SK-N-SH (cell line): Measurements from ENCODE around the gene NAGK. TPM values are rescaled to one million over a fixed set of nuclear protein-coding genes. Genes with fewer than 3 reads are reported as not detected.

Source experiments
- CTCF ChIA-PET: fragments of 300-600, 350-600 bp; formaldehyde crosslinking; extraction: SDS; loops from one replicate; lab custom pipeline; 2021; lab: Yijun Ruan, JAX
- POLR2A ChIA-PET: fragments of 350-600 bp; sonication (Branson Sonifier 250); formaldehyde crosslinking; extraction: SDS; loops from one replicate; lab custom pipeline; 2020; ENCODE audit warnings: antibody characterized with exemption, inconsistent platforms; lab: Yijun Ruan, JAX
- DNase-seq: peaks from one replicate; pipeline ENCODE4 v3.0.0; 2012
- H2AFZ ChIP-seq: fragments of 200-600 bp; sonication (generic); 2 replicates; pipeline ENCODE4 v1.8.1; 2016; ENCODE audit warnings: antibody characterized with exemption, mild to moderate bottlenecking, low read depth
- H3F3A ChIP-seq: fragments of 200-600 bp; sonication (generic); replicated peaks from 2 replicates; pipeline ENCODE3; 2016; ENCODE audit warnings: antibody characterized with exemption, mild to moderate bottlenecking; ENCODE audit not compliant: insufficient read depth
- H3K27ac ChIP-seq, 2 experiments: fragments of 200-500 bp in 1 of 2; fragments of 200-600 bp in 1 of 2; sonication (Bioruptor generic) in 1 of 2; sonication (generic), shearing (Covaris generic) in 1 of 2; 2 replicates each; pipeline versions ENCODE4 v1.5.1 to v1.6.1; 2014 to 2016; ENCODE audit warnings: low read depth in 2 of 2, inconsistent platforms in 1 of 2, low read length in 1 of 2, mild to moderate bottlenecking in 1 of 2, mixed read lengths in 1 of 2
- H3K27me3 ChIP-seq: fragments of 200-600 bp; sonication (generic), shearing (Covaris generic); 2 replicates; pipeline ENCODE4 v1.6.1; 2016; ENCODE audit warnings: mixed run types; ENCODE audit not compliant: insufficient read depth
- H3K36me3 ChIP-seq, 2 experiments: fragments of 200-500 bp in 1 of 2; fragments of 200-600 bp in 1 of 2; sonication (Bioruptor generic) in 1 of 2; sonication (generic) in 1 of 2; replicated peaks in 1 of 2; 2 replicates each; pipeline versions ENCODE3 to v1.5.1; 2014 to 2016; ENCODE audit warnings: low read length in 1 of 2, mild to moderate bottlenecking in 1 of 2; ENCODE audit not compliant: insufficient read depth in 2 of 2, control insufficient read depth in 1 of 2
- H3K4me1 ChIP-seq, 2 experiments: fragments of 200-500 bp in 1 of 2; fragments of 200-600 bp in 1 of 2; sonication (Bioruptor generic) in 1 of 2; sonication (generic), shearing (Covaris generic) in 1 of 2; 2 replicates each; pipeline versions ENCODE4 v1.5.1 to v1.6.1; 2014 to 2016; ENCODE audit warnings: low read depth in 1 of 2, low read length in 1 of 2, mixed run types in 1 of 2; ENCODE audit not compliant: insufficient read depth in 2 of 2, control insufficient read depth in 1 of 2
- H3K4me2 ChIP-seq: fragments of 200-600 bp; sonication (generic), shearing (Covaris generic); 2 replicates; pipeline ENCODE4 v1.6.1; 2017; ENCODE audit warnings: mixed run types
- H3K4me3 ChIP-seq, 2 experiments: fragments of 200-500 bp in 1 of 2; fragments of 200-600 bp in 1 of 2; sonication (Bioruptor generic) in 1 of 2; sonication (generic), shearing (Covaris generic) in 1 of 2; 2 replicates each; pipeline versions ENCODE4 v1.5.1 to v1.8.1; 2014 to 2016; ENCODE audit warnings: low read depth in 2 of 2, inconsistent platforms in 1 of 2, low read length in 1 of 2, mild to moderate bottlenecking in 1 of 2, mixed read lengths in 1 of 2, moderate library complexity in 1 of 2
- H3K79me2 ChIP-seq: fragments of 200-600 bp; sonication (generic); 2 replicates; pipeline ENCODE4 v1.8.1; 2017; ENCODE audit warnings: mild to moderate bottlenecking; ENCODE audit not compliant: insufficient read depth
- H3K9ac ChIP-seq: fragments of 200-600 bp; sonication (generic); 2 replicates; pipeline ENCODE4 v1.6.1; 2017; ENCODE audit warnings: mixed run types
- H3K9me2 ChIP-seq: fragments of 200-600 bp; sonication (generic); 2 replicates; pipeline ENCODE4 v1.6.1; 2017; ENCODE audit warnings: mixed run types
- H3K9me3 ChIP-seq: fragments of 200-600 bp; sonication (generic); 2 replicates; pipeline ENCODE4 v1.6.1; 2017; ENCODE audit warnings: mixed run types, mild to moderate bottlenecking, moderate library complexity
- H4K20me1 ChIP-seq: fragments of 200-600 bp; sonication (generic); 2 replicates; pipeline ENCODE4 v1.6.1; 2017; ENCODE audit warnings: mild to moderate bottlenecking, mixed run types; ENCODE audit not compliant: insufficient read depth
- CHD2 ChIP-seq: fragments of 150-350 bp; IDR thresholded peaks from 2 replicates; pipeline ENCODE4 v1.6.1; 2018; ENCODE audit warnings: low read length; ENCODE audit not compliant: partially characterized antibody
- EZH2phosphoT487 ChIP-seq: fragments of 200-600 bp; sonication (generic); IDR thresholded peaks from 2 replicates; pipeline ENCODE4 v1.6.1; 2017; ENCODE audit warnings: low read depth, mixed run types, mild to moderate bottlenecking, antibody characterized with exemption, moderate library complexity, borderline replicate concordance
- FOXM1 ChIP-seq: IDR thresholded peaks from 2 replicates; pipeline ENCODE4 v1.4.0; 2012; ENCODE audit warnings: low read depth, mild to moderate bottlenecking
- GABPA ChIP-seq: IDR thresholded peaks from 2 replicates; pipeline ENCODE4 v1.4.0; 2012; ENCODE audit warnings: low read depth, mild to moderate bottlenecking
- IRF3 ChIP-seq: fragments of 150-350 bp; IDR thresholded peaks from 2 replicates; pipeline ENCODE4 v1.6.1; 2016; ENCODE audit warnings: mild to moderate bottlenecking, low read depth, low read length
- NFIC ChIP-seq: IDR thresholded peaks from 2 replicates; pipeline ENCODE4 v1.4.0; 2012; ENCODE audit warnings: borderline replicate concordance
- PBX3 ChIP-seq: IDR thresholded peaks from 2 replicates; pipeline ENCODE4; 2012
- POLR2AphosphoS5 ChIP-seq: IDR thresholded peaks from 2 replicates; pipeline ENCODE4 v1.6.1; 2012; ENCODE audit warnings: low read depth, low read length
- SMC3 ChIP-seq: IDR thresholded peaks from 2 replicates; pipeline ENCODE4 v1.6.1; 2012; ENCODE audit warnings: low read depth, low read length, improper control_type of control experiment
- TAF1 ChIP-seq: IDR thresholded peaks from 2 replicates; pipeline ENCODE4 v1.6.1; 2012; ENCODE audit warnings: low read depth, mild to moderate bottlenecking, low read length, moderate library complexity, borderline replicate concordance
- TCF12 ChIP-seq: IDR thresholded peaks from 2 replicates; pipeline ENCODE4 v1.4.0; 2012
- TEAD4 ChIP-seq: IDR thresholded peaks from 2 replicates; pipeline ENCODE4 v1.4.0; 2012; ENCODE audit warnings: mild to moderate bottlenecking, borderline replicate concordance; ENCODE audit not compliant: insufficient read depth
- USF2 ChIP-seq: fragments of 150-350 bp; IDR thresholded peaks from 2 replicates; pipeline ENCODE4 v1.6.1; 2017; ENCODE audit warnings: antibody characterized with exemption, low read length, low read depth, borderline replicate concordance
- WGBS: methylation state at CpG from one replicate; pipeline ENCODE4 v1.1.6; 2017; ENCODE audit warnings: low lambda C conversion rate; 5-methylcytosine and 5-hydroxymethylcytosine counted together
- polyA plus RNA-seq, 3 experiments: library from polyadenylated mRNA; depleted of rRNA; stranded (reverse); fragments of >200 nt; gene quantifications; 2 replicates each; pipeline ENCODE4 v1.2.3, GENCODE V29; 2012
- TF ChIP-seq, protein P1 (sequence below): fragments of 200-600 bp; sonication (generic); IDR thresholded peaks from 2 replicates; pipeline ENCODE4 v1.6.1; 2017; ENCODE audit warnings: antibody characterized with exemption, mild to moderate bottlenecking, moderate library complexity

The NAGK gene
- polyA plus RNA-seq, 1 of the 3 experiments (the other 2 are of a cell fraction), result 83.6 TPM

DNA sequence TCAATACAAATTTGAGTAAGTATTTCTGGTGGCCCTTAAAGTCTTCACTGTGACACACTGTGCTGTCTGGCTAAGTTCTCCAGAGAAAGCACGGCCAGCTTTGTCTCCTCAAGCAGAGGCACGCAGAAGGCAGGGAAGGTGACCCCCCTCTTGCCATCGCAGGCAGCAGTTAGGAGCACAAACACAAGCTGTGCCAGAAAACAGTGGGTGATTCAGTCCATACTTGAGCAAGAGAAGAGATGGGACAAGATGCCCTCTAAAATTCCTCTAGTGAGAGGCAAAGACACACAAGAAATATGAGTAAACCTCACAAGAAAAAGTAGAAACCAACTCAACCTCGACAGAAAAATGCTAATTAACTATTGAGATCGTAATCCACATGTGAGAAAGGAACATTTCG is 51.7 kb downstream of the NAGK start:
- H3K9ac ChIP-seq, result no peak overlapping the region
- H3K9me2 ChIP-seq, result no peaks in the 10 kb centered on the region
- 76% methylated on average over 6 of the region's 6 CpGs for WGBS
- ChIA-PET CTCF (interaction anchor here (0.9 kb wide), 1 partner anchor 19 kb away, joined by 5 read pairs; no protein-coding TSS in a partner anchor), POLR2A (interaction anchor here (0.6 kb wide), 1 partner anchor 20 kb away, joined by 3 read pairs; no protein-coding TSS in a partner anchor)
- H3K4me3 ChIP-seq, result no peak overlapping the region
- no peaks in the 10 kb centered on the region for H3K9me3 ChIP-seq
- H3K4me2 ChIP-seq, result no peak overlapping the region
- H4K20me1 ChIP-seq, result no peaks in the 10 kb centered on the region
- no peaks in the 10 kb centered on the region for H3F3A ChIP-seq
- H3K27ac ChIP-seq, result no peak overlapping the region
- H3K79me2 ChIP-seq, result peaks cover under 1% of the 10 kb centered on the region
- H3K36me3 ChIP-seq, result peaks cover 10% of the 10 kb centered on the region in 2 experiments
- DNase-seq, result no peak
- TF ChIP-seq GABPA, result no peak
- TF ChIP-seq SMC3, result no peak
- no peak for TF ChIP-seq NFIC
- no peak for TF ChIP-seq FOXM1
- TF ChIP-seq POLR2AphosphoS5, result no peak
- TF ChIP-seq USF2, result no peak
- TF ChIP-seq TEAD4, result no peak
- no peak for TF ChIP-seq CHD2
- no peak for TF ChIP-seq PBX3
- no peak for TF ChIP-seq IRF3
- TF ChIP-seq TCF12, result no peak
- TF ChIP-seq, protein P1, sequence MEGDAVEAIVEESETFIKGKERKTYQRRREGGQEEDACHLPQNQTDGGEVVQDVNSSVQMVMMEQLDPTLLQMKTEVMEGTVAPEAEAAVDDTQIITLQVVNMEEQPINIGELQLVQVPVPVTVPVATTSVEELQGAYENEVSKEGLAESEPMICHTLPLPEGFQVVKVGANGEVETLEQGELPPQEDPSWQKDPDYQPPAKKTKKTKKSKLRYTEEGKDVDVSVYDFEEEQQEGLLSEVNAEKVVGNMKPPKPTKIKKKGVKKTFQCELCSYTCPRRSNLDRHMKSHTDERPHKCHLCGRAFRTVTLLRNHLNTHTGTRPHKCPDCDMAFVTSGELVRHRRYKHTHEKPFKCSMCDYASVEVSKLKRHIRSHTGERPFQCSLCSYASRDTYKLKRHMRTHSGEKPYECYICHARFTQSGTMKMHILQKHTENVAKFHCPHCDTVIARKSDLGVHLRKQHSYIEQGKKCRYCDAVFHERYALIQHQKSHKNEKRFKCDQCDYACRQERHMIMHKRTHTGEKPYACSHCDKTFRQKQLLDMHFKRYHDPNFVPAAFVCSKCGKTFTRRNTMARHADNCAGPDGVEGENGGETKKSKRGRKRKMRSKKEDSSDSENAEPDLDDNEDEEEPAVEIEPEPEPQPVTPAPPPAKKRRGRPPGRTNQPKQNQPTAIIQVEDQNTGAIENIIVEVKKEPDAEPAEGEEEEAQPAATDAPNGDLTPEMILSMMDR, result no peak
- TF ChIP-seq EZH2phosphoT487, result no peak
- TF ChIP-seq TAF1, result no peak
- H3K4me1 ChIP-seq, result no peaks in the 10 kb centered on the region
- H2AFZ ChIP-seq, result no peak overlapping the region
- no peaks in the 10 kb centered on the region for H3K27me3 ChIP-seq
